ENCODE results near the gene SLC25A26.

Gene SLC25A26

DNA sequence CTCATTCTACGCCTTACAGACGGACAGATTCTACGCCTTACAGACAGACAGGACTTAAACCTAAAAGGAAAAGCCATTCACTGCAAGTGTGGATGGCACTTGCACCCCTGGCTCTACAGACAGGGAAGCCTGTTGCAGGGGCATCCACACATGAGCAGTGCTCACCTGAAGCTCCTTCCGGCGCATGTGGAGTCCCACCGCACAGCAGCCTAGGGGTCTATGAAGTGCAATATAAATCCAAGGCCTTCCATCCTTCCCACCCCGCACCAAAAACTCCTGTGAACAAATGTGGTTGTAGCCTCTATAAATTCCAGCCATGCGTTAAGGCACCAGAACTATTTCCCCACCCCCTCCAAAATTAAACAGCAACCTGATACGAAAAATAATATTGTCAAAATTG is 158.8 kb downstream of the SLC25A26 start:
- TF ChIP-seq ZNF274 (IDR thresholded peaks at IDR 0.05; ENCODE audit: low read depth, low read length): no peak
- no peak for TF ChIP-seq YY1 (IDR thresholded peaks at IDR 0.05; ENCODE audit: insufficient read depth, insufficient read length)
- TF ChIP-seq SUZ12 (IDR thresholded peaks at IDR 0.05; ENCODE audit: extremely low read depth, insufficient read depth, insufficient read length): no peak
- Histone ChIP-seq H3K4me3 (ENCODE audit: insufficient read length, low read depth) (no peak overlapping the region), H3K9me3 (ENCODE audit: insufficient read depth, low read length) (peaks cover 5% of the 10 kb centered on the region; the same call in 1 of the 2 replicates), H3K36me3 (ENCODE audit: insufficient read depth, insufficient read length, low read length) (peaks cover 85% of the 10 kb centered on the region), H3K9ac (ENCODE audit: insufficient read length, low read depth) (no peak overlapping the region), H3K27me3 (ENCODE audit: insufficient read depth, insufficient read length) (no peaks in the 10 kb centered on the region), H3K4me1 (ENCODE audit: insufficient read depth, insufficient read length) (no peaks in the 10 kb centered on the region)
- DNase-seq (ENCODE audit: low read depth, low spot score): no peak

- no peaks in the 10 kb centered on the region for H3K27me3 ChIP-seq (ENCODE audit: insufficient read depth, insufficient read length)
- no peak overlapping the region for H3K9ac ChIP-seq (ENCODE audit: insufficient read length, low read depth)
- TF ChIP-seq SUZ12 (IDR thresholded peaks at IDR 0.05; ENCODE audit: extremely low read depth, insufficient read depth, insufficient read length) (no peak), YY1 (IDR thresholded peaks at IDR 0.05; ENCODE audit: insufficient read depth, insufficient read length) (no peak), ZNF274 (IDR thresholded peaks at IDR 0.05; ENCODE audit: low read depth, low read length) (no peak)
- peaks cover 13% of the 10 kb centered on the region; the same call in 1 of the 2 replicates for H3K9me3 ChIP-seq (ENCODE audit: insufficient read depth, low read length)
- H3K4me3 ChIP-seq (ENCODE audit: insufficient read length, low read depth): no peak overlapping the region
- no peak for DNase-seq (ENCODE audit: low read depth, low spot score)
- H3K36me3 ChIP-seq (ENCODE audit: insufficient read depth, insufficient read length, low read length): peaks cover 93% of the 10 kb centered on the region
- H3K4me1 ChIP-seq (ENCODE audit: insufficient read depth, insufficient read length): no peaks in the 10 kb centered on the region
These were observed 159.6 kb downstream of the SLC25A26 start for GRCh38 chr3:66380200-66380932.

- no peaks in the 10 kb centered on the region for H3K4me1 ChIP-seq (ENCODE audit: insufficient read depth, insufficient read length)
These were observed 160.8 kb downstream of the SLC25A26 start for GRCh38 chr3:66381626-66382025.

GRCh38 chr3:66382142-66382541 is 161.3 kb downstream of the SLC25A26 start:
- Histone ChIP-seq H3K4me3 (ENCODE audit: insufficient read length, low read depth) (no peak overlapping the region), H3K36me3 (ENCODE audit: insufficient read depth, insufficient read length, low read length) (peaks cover 99% of the 10 kb centered on the region), H3K27me3 (ENCODE audit: insufficient read depth, insufficient read length) (no peaks in the 10 kb centered on the region), H3K4me1 (ENCODE audit: insufficient read depth, insufficient read length) (peaks cover 3% of the 10 kb centered on the region), H3K9me3 (ENCODE audit: insufficient read depth, low read length) (peaks cover 22% of the 10 kb centered on the region; the same call in 1 of the 2 replicates), H3K9ac (ENCODE audit: insufficient read length, low read depth) (no peak overlapping the region)
- no peak for DNase-seq (ENCODE audit: low read depth, low spot score)
- no peak for TF ChIP-seq SUZ12 (IDR thresholded peaks at IDR 0.05; ENCODE audit: extremely low read depth, insufficient read depth, insufficient read length)
- TF ChIP-seq ZNF274 (IDR thresholded peaks at IDR 0.05; ENCODE audit: low read depth, low read length): no peak
- TF ChIP-seq YY1 (IDR thresholded peaks at IDR 0.05; ENCODE audit: insufficient read depth, insufficient read length): no peak

More at GRCh38 chr3:66381626-66382025, 160.8 kb downstream of the SLC25A26 start:
- no peak for TF ChIP-seq ZNF274 (IDR thresholded peaks at IDR 0.05; ENCODE audit: low read depth, low read length)
- no peak for TF ChIP-seq YY1 (IDR thresholded peaks at IDR 0.05; ENCODE audit: insufficient read depth, insufficient read length)
- H3K27me3 ChIP-seq (ENCODE audit: insufficient read depth, insufficient read length): no peaks in the 10 kb centered on the region
- peaks cover 98% of the 10 kb centered on the region for H3K36me3 ChIP-seq (ENCODE audit: insufficient read depth, insufficient read length, low read length)
- H3K9me3 ChIP-seq (ENCODE audit: insufficient read depth, low read length): peaks cover 22% of the 10 kb centered on the region; the same call in 1 of the 2 replicates
- H3K9ac ChIP-seq (ENCODE audit: insufficient read length, low read depth): no peak overlapping the region
- no peak for DNase-seq (ENCODE audit: low read depth, low spot score)
- no peak overlapping the region for H3K4me3 ChIP-seq (ENCODE audit: insufficient read length, low read depth)

DNA sequence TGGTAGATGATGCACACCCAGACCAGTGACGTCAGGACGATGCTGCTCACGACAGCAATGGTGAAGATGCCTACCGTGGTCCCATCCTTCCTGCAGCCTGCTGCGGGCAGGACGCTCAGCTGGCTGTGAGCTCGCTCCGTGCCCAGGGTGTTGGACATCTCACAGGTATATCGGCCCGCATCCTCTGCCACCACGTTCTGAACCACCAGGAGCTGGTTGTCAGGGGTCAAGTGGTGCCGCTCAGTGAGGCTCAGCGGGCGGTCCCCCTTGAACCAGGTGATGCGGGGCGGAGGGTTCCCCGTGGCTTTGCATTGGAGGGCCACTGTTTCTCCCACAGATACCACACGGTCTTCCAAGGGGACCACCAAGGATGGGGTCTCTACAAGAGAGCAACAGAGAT is 162.2 kb downstream of the SLC25A26 start:
- Histone ChIP-seq H3K27me3 (ENCODE audit: insufficient read depth, insufficient read length) (no peaks in the 10 kb centered on the region), H3K4me3 (ENCODE audit: insufficient read length, low read depth) (no peak overlapping the region), H3K36me3 (ENCODE audit: insufficient read depth, insufficient read length, low read length) (peaks cover 93% of the 10 kb centered on the region), H3K9ac (ENCODE audit: insufficient read length, low read depth) (no peak overlapping the region), H3K4me1 (ENCODE audit: insufficient read depth, insufficient read length) (peaks cover 3% of the 10 kb centered on the region), H3K9me3 (ENCODE audit: insufficient read depth, low read length) (peaks cover 22% of the 10 kb centered on the region; the same call in 1 of the 2 replicates)
- no peak for TF ChIP-seq YY1 (IDR thresholded peaks at IDR 0.05; ENCODE audit: insufficient read depth, insufficient read length)
- TF ChIP-seq SUZ12 (IDR thresholded peaks at IDR 0.05; ENCODE audit: extremely low read depth, insufficient read depth, insufficient read length): no peak
- TF ChIP-seq ZNF274 (IDR thresholded peaks at IDR 0.05; ENCODE audit: low read depth, low read length): no peak
- DNase-seq (ENCODE audit: low read depth, low spot score): no peak

GRCh38 chr3:66383998-66384745 is 163.4 kb downstream of the SLC25A26 start:
- Histone ChIP-seq H3K4me1 (ENCODE audit: insufficient read depth, insufficient read length) (peaks cover 3% of the 10 kb centered on the region), H3K4me3 (ENCODE audit: insufficient read length, low read depth) (no peak overlapping the region), H3K27me3 (ENCODE audit: insufficient read depth, insufficient read length) (no peaks in the 10 kb centered on the region), H3K9me3 (ENCODE audit: insufficient read depth, low read length) (peaks cover 22% of the 10 kb centered on the region; the same call in 1 of the 2 replicates), H3K9ac (ENCODE audit: insufficient read length, low read depth) (no peak overlapping the region), H3K36me3 (ENCODE audit: insufficient read depth, insufficient read length, low read length) (peaks cover 81% of the 10 kb centered on the region)
- TF ChIP-seq SUZ12 (IDR thresholded peaks at IDR 0.05; ENCODE audit: extremely low read depth, insufficient read depth, insufficient read length) (no peak), ZNF274 (IDR thresholded peaks at IDR 0.05; ENCODE audit: low read depth, low read length) (no peak), YY1 (IDR thresholded peaks at IDR 0.05; ENCODE audit: insufficient read depth, insufficient read length) (no peak)
- DNase-seq (ENCODE audit: low read depth, low spot score): no peak

GRCh38 chr3:66385066-66385465 is 164.3 kb downstream of the SLC25A26 start:
- DNase-seq (ENCODE audit: low read depth, low spot score): no peak
- peaks cover 3% of the 10 kb centered on the region for H3K4me1 ChIP-seq (ENCODE audit: insufficient read depth, insufficient read length)
- no peak overlapping the region for H3K4me3 ChIP-seq (ENCODE audit: insufficient read length, low read depth)
- H3K27me3 ChIP-seq (ENCODE audit: insufficient read depth, insufficient read length): no peaks in the 10 kb centered on the region
- H3K9ac ChIP-seq (ENCODE audit: insufficient read length, low read depth): no peak overlapping the region
- no peak for TF ChIP-seq YY1 (IDR thresholded peaks at IDR 0.05; ENCODE audit: insufficient read depth, insufficient read length)
- no peak for TF ChIP-seq ZNF274 (IDR thresholded peaks at IDR 0.05; ENCODE audit: low read depth, low read length)
- TF ChIP-seq SUZ12 (IDR thresholded peaks at IDR 0.05; ENCODE audit: extremely low read depth, insufficient read depth, insufficient read length): no peak
- H3K9me3 ChIP-seq (ENCODE audit: insufficient read depth, low read length): peaks cover 22% of the 10 kb centered on the region; the same call in 1 of the 2 replicates
- peaks cover 72% of the 10 kb centered on the region for H3K36me3 ChIP-seq (ENCODE audit: insufficient read depth, insufficient read length, low read length)
